ENCODE data around the gene RNF34.
"Not testable (repeated sequence)": the region's sequence is repeated elsewhere in the genome, so short reads cannot be mapped to it uniquely, and the experiment has no call there.

RNF34 gene, protein sequence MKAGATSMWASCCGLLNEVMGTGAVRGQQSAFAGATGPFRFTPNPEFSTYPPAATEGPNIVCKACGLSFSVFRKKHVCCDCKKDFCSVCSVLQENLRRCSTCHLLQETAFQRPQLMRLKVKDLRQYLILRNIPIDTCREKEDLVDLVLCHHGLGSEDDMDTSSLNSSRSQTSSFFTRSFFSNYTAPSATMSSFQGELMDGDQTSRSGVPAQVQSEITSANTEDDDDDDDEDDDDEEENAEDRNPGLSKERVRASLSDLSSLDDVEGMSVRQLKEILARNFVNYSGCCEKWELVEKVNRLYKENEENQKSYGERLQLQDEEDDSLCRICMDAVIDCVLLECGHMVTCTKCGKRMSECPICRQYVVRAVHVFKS

DNA sequence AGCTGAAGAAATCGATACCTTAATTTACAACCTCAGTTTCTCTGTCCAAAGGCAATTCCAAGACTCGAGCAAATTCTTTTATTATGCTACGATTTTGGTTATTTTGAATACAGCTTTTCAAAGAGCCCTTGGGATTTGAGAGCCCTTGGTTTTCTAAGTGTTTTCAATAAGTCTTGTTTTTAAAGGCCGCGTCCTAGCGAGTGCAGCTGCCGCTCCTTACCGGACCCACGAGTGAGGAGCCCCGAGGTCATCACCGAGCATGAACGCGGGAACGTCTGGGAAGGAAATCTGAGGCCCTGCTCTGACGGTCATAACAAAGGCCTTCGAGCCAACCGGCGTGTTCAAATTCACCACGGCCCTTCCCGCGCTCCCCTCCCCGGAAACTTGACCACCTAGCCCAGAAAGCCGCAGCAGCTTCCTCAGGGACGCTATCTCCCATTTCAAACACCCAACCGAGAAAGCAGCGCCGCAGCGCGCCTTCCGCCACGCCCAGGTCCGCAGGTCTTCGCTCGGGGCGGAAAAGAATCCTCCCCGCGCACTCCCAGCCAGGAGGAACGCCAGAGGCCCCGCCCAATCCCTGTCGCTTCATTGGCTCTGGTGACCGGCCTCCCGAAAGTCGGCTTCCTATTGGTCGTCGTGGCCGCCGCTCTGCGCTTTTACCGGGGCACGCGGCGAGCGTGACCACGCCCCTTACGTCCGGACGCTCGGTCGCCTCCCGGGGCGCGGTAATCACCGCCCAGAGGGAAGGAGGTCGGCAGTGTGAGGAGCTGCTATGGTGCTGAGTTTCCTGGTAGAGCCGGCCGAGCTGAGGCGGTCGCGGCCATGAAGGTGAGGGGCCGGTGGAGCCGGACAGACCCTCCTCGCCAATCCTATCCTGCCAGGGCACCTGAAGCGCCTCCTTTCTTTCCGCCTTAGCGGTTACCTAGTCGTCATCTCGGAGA, at the start of gene RNF34:
RNF34 (plus strand) TSS at position 728 of the 941 bp plus-strand sequence; CDS start at position 823, 95 bp downstream.
- DNase-seq, result peak; percentile 99

DNA sequence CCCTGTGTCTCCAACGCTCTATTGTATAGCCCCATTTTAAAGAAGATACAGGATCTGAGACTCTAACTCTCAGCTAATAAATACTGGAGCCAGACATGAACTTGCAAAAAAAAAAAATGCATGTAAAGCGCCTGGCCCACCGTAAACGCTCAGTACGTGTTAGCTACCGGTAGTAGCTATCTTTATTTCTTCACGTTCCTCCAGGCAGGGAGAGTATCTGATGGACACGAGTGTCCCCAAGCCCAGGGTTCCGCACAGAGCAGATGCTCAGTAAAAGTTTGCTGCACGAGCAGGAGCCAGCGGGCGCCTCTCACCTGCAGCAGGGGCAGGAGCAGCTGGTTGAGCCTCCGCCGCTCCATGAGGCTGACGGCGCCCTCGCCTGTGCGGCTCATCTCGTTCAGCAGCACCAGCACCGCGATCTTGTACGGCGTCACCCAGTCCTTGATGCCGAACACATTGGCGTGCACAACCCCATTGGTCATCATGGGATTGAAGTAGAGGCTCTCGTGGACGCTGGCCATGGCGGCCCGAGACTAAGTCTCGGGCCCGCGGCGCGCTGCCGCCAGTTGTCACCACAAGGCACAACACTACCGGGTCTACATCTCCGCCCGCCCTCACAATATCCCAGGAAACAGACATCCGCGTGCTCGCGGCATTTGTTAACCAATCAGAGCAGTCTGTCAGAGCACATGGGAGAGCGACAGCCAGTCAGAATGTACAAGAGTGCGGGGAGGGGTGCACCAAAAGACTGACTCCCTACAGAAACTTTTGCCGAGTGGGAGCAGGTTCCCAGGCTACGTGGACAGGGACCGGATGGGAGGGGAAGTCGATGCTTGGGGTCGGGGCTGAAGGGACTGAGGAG, 47.9 kb upstream of the RNF34 start, which contains the start of gene ANAPC5:
ANAPC5 (minus strand) TSS at position 592 of the 862 bp plus-strand sequence; CDS start at position 521, 71 bp downstream.
- peak; percentile 91 for DNase-seq

- no peak for DNase-seq
Observed at GRCh38 chr12:121352682-121353018, 47.3 kb upstream of the RNF34 start.

DNA sequence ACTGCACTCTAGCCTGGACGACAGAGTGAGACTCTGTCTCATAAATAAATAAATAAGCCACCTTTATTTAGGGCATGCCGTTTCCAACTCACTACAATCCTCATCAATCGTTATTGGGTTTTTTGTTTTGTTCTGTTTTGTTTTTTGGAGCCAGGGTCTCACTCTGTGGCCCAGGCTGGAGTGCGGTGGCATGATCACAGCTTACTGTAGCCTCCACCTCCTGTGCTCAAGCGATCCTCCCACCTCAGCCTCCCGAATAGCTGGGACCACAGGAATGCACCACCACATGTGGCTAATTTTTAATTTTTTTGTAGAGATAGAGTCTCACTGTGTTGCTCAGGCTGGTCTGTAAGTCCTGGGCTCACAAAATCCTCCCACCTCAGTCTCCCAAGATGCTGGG, 44.1 kb upstream of the RNF34 start:
- no peak for DNase-seq

GRCh38 chr12:121356657-121357056, 43.3 kb upstream of the RNF34 start:
- no peak for DNase-seq

DNA sequence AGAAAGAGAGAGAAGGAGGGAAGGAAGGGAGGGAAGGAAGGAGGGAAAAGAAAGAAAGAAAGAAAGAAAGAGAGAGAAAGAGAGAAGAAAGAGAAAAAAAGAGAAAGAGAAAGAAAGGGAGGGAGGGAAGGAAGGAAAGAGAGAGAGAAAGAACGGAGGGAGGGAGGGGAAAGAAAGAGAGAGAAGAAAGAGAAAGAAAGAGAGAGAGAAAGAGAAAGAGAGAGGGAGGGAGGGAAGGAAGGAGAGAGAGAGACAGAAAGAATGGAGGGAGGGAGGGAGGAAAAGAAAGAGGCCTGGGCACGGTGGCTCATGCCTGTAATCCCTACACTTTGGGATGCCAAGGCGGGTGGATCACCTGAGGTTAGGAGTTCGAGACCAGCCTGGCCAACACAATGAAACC, 42.6 kb upstream of the RNF34 start:
- DNase-seq, result no peak

- DNase-seq, result no peak
Observed at GRCh38 chr12:121358073-121358472, 41.8 kb upstream of the RNF34 start.

DNA sequence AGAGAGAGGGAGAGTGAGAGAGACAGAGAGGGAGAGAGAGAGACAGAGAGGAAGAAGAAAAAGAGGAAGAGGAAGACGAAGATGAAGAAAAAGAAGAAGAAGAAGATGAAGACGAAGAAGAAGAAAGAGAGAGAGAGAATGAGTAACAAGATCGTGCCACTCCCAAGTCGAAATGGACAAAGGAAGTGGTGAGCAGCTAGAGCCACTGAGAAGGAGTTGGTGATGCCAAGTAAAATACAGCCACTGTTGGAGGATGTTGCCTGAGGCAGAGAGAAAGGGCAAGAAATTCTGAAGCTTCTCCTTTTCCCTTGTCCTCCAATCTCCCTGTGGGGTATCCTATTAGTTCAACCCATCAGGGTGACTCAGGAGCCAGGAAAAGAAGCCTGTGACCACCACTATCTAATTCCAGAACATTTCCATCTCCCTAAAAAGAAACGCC, 35.2 kb upstream of the RNF34 start:
- no peak for DNase-seq

DNA sequence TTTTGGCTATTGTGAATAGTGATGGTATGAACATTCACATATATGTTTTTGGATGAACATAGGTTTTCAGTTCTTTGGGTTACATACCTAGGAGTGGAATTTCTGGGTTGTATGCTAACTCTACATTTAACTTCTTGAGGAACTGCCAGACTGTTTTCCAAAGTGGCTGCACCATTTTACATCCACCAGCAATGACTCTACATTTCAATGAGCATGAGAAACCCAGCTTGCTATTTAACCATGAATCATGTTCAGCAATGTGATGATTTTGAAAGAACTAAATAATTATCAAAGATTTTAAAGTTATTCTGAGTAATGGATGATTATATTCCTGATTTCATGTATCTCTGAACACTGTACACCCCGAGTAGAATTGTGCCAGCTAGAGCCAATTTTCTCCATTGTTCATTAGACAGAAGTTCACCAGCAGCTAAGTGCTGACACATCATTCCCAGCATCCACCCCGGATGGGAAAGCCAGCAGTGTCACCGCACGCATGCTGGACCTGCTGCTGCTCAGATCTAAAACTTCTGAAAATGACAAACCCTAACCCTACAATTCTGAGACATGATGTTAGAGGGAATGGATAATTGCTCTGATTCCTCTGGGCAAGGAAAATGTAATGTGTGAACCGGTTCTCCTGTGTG, 34.4 kb upstream of the RNF34 start:
- no peak for DNase-seq

GRCh38 chr12:121366063-121366459, 33.9 kb upstream of the RNF34 start:
- no peak for DNase-seq

DNA sequence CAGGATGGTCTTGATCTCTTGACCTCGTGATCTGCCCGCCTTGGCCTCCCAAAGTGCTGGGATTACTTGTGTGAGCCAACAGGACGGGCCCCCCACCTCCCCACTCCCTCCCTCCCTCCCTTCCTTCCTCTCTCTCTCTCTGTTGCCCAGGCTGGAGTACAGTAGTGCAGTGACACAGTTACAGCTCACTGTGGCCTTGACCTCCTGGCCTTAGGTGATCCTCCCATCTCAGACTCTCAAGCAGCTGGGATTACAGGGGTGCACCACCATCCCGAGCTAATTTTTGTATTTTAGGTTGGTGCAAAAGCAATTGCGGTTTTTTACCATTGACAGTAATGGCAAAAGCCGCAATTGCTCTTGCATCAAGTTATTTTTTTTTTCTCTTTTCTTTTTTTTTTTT, 28.5 kb upstream of the RNF34 start:
- DNase-seq, result no peak

DNA sequence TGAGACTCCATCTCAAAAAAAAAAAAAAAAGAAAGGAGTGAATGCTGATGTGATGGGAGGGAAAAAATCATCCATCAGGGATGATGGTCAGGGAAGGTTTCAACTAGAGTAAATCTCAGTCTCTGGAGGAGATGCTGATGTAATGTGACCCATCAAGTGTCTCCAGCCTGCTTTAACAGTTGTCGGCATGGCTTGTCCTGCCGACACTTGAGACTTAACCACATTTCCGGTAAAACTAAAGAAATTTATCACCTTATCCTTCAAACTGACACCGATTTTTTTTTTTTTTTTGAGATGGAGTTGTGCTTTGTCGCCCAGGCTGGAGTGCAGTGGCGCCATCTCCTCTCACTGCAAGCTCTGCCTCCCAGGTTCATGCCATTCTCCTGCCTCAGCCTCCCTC, 26.2 kb upstream of the RNF34 start:
- no peak for DNase-seq

DNA sequence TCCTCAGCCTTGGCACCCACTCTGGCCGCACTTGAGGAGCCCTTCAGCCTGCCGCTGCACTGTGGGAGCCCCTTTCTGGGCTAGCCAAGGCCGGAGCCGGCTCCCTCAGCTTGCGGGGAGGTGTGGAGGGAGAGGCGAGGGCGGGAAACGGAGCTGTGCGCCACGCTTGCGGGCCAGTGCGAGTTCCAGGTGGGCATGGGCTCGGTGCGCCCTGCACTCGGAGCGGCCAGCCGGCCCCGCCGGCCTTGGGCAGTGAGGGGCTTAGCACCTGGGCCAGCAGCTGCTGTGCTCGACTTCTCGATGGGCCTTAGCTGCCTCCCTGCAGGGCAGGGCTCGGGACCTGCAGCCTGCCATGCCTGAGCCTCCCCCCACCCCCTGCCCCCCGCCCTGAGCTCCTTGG, 25.6 kb upstream of the RNF34 start:
- not testable (repeated sequence) for DNase-seq

DNA sequence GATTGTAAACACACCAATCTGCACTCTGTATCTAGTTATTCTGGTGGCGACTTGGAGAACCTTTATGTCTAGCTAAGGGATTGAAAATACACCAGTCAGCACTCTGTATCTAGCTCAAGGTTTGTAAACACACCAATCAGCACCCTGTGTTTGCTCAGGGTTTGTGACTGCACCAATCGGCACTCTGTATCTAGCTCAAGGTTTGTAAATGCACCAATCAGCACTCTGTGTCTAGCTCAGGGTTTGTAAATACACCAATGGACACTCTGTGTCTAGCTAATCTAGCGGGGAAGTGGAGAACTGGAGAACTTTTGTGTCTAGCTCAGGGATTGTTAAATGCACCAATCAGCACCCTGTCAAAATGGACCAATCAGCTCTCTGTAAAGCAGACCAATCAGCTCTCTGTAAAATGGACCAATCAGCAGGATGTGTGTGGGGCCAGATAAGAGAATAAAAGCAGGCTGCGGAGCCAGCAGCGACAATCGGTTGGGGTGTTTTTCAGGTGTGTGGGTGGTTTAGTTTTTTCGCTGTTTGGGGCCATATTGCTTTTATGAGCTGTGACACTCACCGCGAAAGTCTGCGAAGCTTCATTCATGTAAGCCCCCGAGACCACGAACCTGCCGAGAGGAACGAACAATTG, 24.9 kb upstream of the RNF34 start:
- DNase-seq, result not testable (repeated sequence)

GRCh38 chr12:121376754-121377697, 22.9 kb upstream of the RNF34 start:
- no peak for DNase-seq

DNA sequence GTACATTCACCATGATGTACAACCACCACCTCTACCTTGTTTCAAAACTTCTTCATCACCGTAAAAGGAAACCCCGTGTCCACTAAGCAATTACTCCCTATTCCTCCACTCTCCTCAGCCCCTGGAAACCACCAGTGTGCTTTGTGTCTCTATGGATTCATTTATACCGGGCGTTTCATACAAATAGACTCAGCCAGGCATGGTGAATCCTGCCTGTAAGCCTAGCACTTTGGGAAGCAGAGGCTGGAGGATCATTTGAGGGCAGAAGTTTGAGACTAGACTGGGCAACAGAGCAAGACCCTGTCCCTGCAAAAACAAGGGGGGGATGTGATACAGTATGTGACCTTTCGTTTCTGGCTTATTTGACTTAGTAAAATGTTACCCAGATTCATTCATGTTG, 21.2 kb upstream of the RNF34 start:
- DNase-seq, result no peak

GRCh38 chr12:121379945-121380344, 20.0 kb upstream of the RNF34 start:
- DNase-seq, result no peak

- DNase-seq, result no peak
Observed at GRCh38 chr12:121383601-121384021, 16.3 kb upstream of the RNF34 start.

GRCh38 chr12:121384891-121385290, 15.0 kb upstream of the RNF34 start:
- DNase-seq, result not testable (repeated sequence)

- DNase-seq, result no peak
Observed at GRCh38 chr12:121388421-121388981, 11.4 kb upstream of the RNF34 start.
